ENCODE measurements around the gene LRRC4C.

Gene LRRC4C

DNA sequence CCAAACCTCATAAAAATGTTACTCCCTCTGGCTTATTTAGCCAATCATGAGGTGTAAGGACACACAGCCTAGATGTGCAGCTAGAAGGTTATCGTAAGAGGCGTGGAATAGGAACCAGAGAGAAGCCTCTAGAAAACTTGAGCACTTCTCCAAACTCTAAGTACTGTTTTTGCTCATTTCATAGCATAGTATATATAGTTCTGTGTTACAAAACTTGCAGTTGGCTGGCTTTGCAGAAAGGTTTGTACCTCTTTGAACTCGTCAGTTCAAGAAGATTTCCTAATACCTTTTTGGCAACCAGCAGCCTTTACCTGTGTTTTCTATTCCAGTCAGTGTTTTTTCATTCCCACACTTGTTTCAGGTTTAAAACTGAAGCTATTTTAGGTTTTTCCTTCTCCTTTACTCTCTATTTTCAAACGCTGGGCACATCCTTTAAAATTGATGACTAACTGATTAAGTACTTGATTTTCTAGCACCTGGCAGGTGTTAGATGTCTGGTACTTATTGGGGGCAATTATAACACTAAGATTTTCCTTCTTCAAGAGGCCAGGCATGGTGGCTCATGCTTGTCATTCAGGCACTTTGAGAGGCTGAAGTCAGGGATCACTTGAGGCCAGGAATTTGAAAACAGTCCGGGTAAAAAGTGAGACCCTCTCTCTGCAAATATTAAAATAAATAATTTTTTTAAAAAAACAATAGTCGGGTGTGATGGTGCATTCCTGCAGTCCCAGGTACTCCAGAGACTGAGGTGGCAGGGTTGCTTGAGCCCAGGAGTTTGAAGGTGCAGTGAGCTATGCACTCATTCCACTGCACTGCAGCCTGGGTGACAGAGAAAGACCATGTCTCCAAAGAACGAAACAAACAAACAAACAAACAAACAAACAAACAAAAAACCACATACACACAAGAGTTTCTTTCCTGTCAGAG is 125.2 kb downstream of the LRRC4C start:
- FAIRE-seq (no peak), DNase-seq (ENCODE audit: insufficient read length, low spot score) (no peak)
- no peak for TF ChIP-seq CTCF (IDR thresholded peaks at IDR 0.05; ENCODE audit: insufficient read depth, missing control alignments)

GRCh38 chr11:41333357-41333756 is 126.1 kb downstream of the LRRC4C start:
- no peak for FAIRE-seq
- TF ChIP-seq CTCF (IDR thresholded peaks at IDR 0.05; ENCODE audit: insufficient read depth, missing control alignments), result no peak
- no peak for DNase-seq (ENCODE audit: insufficient read length, low spot score)

DNA sequence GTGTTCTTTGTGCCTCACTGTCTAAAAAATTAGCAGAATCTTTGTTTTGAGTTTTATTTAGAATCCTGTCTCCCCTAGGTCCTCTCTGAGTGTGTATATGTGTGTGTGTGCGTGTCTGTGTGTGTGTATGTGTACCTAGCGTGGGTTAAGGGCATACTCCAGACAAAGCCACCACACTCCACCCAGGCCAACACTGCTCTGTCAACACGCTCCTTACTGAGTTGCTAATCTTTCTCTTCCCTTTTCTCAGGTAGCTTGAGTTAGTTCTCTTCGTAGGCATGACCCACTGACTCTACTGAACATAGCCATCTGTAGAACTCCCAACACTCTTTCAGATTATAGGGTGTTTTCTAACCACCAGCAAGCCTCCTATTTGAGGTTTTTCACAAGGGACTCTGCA is 131.1 kb downstream of the LRRC4C start:
- no peak for FAIRE-seq
- no peak for DNase-seq (ENCODE audit: insufficient read length, low spot score)
- no peak for TF ChIP-seq CTCF (IDR thresholded peaks at IDR 0.05; ENCODE audit: insufficient read depth, missing control alignments)

DNA sequence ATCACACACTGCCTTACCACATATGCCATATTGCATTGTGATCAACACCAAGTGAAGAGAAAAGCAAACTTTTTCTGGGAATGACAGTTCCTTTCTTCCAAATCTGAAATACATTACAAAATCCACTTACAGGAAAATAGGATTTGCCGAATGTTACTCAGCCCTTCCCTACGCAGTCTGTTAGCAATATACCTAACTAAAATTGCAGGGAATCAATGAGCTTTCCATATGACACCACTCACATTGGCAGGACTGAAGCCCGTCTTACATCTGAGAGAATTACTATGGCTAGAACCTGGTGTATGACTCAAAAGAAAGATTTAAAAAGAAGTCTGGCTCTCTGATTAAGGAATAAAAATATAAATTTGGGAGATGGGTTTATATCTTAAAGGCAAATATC is 136.0 kb downstream of the LRRC4C start:
- no peak for DNase-seq (ENCODE audit: insufficient read length, low spot score)
- no peak for FAIRE-seq
- TF ChIP-seq CTCF (IDR thresholded peaks at IDR 0.05; ENCODE audit: insufficient read depth, missing control alignments), result no peak

DNA sequence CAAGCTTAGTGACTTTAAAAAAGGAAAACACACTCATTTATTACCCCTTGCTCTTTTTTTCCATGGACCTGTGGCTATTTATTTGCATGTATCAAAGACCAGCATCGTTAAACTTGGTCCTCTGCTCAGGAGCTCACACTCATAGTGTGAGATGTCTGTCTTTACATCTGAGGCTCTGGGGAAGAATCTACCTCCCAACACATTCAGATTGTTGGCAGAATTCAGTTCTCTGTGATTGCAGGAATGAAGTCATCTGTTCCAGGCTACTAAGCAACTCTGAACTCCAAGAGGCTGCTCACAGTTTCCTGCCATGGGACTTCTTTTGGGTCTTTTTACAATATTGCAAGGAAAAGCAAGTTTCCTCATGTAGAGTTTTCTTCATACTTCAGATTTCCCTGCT is 138.8 kb downstream of the LRRC4C start:
- FAIRE-seq (no peak), DNase-seq (ENCODE audit: insufficient read length, low spot score) (no peak)
- no peak for TF ChIP-seq CTCF (IDR thresholded peaks at IDR 0.05; ENCODE audit: insufficient read depth, missing control alignments)

- no peak for TF ChIP-seq CTCF (IDR thresholded peaks at IDR 0.05; ENCODE audit: insufficient read depth, missing control alignments)
- DNase-seq (ENCODE audit: insufficient read length, low spot score) (no peak), FAIRE-seq (no peak)
These were observed 139.2 kb downstream of the LRRC4C start for GRCh38 chr11:41320238-41320637.

- no peak for TF ChIP-seq CTCF (IDR thresholded peaks at IDR 0.05; ENCODE audit: insufficient read depth, missing control alignments)
- no peak for FAIRE-seq
- no peak for DNase-seq (ENCODE audit: insufficient read length, low spot score)
These were observed 140.0 kb downstream of the LRRC4C start for GRCh38 chr11:41319434-41319833.

All from D721Med (cell line).